ENCODE results near the gene CCND2. TPM values are rescaled to one million over a fixed set of nuclear protein-coding genes. Genes with fewer than 3 reads are reported as not detected.

Gene CCND2
- total RNA-seq, 4 donors from 2014 or later: 84.1 to 124 (median 89.7) TPM

GRCh38 chr12:4275870-4276301 lies 2.3 kb downstream of the CCND2 start:
- Histone ChIP-seq H3K4me3 (peak overlapping the region; percentile 71 to 82 (median 72)), H3K27me3 (peaks cover 0 to 38% of the 10 kb centered on the region in 2 donors), H3K4me1 (peaks cover 0 to 69% (median 44%) of the 10 kb centered on the region in 4 donors), H3K27ac (peak overlapping the region; percentile 91 to 96 (median 94)), H3K36me3 (peaks cover 0 to 22% (median 0%) of the 10 kb centered on the region in 3 donors), H3K9me3 (no peaks in the 10 kb centered on the region)
- TF ChIP-seq EP300 (IDR thresholded peaks at IDR 0.05) (no peak), CTCF (IDR thresholded peaks at IDR 0.05) (no peak)
- 28 to 37% methylated on average over 14 of the region's 14 CpGs for WGBS, 2 donors
- no peak for DNase-seq (ENCODE audit: low spot score in 2 of 2)

- peak; percentile 57 to 90 for DNase-seq (ENCODE audit: low spot score in 2 of 2)
- Histone ChIP-seq H3K27me3 (peaks cover 0 to 30% of the 10 kb centered on the region in 2 donors), H3K36me3 (peaks cover 0 to 30% (median 0%) of the 10 kb centered on the region in 3 donors), H3K4me3 (peak overlapping the region in 2 of 4 donors; percentile 71 to 73), H3K4me1 (peaks cover 0 to 71% (median 47%) of the 10 kb centered on the region in 4 donors), H3K27ac (peak overlapping the region; percentile 91 to 96 (median 94)), H3K9me3 (no peaks in the 10 kb centered on the region)
- no peak for TF ChIP-seq POLR2A (IDR thresholded peaks at IDR 0.05)
- peak in 1 of 2 donors; percentile 55 for TF ChIP-seq EP300 (IDR thresholded peaks at IDR 0.05)
- TF ChIP-seq CTCF (IDR thresholded peaks at IDR 0.05): peak; percentile 87 to 95 (median 92)
- WGBS, 2 donors: 3 to 6% methylated on average over 10 of the region's 10 CpGs
Observed at GRCh38 chr12:4276524-4277204, 3.1 kb downstream of the CCND2 start.

- Histone ChIP-seq H3K27ac (peak overlapping the region in 2 of 4 donors; percentile 24 to 96), H3K4me3 (no peak overlapping the region), H3K4me1 (peaks cover 0 to 70% (median 48%) of the 10 kb centered on the region in 4 donors), H3K9me3 (no peaks in the 10 kb centered on the region), H3K36me3 (peaks cover 0 to 35% (median 0%) of the 10 kb centered on the region in 3 donors), H3K27me3 (peaks cover 0 to 28% of the 10 kb centered on the region in 2 donors)
- TF ChIP-seq CTCF (IDR thresholded peaks at IDR 0.05) (no peak), POLR2A (IDR thresholded peaks at IDR 0.05) (no peak), EP300 (IDR thresholded peaks at IDR 0.05) (no peak)
- no peak for DNase-seq (ENCODE audit: low spot score in 2 of 2)
- WGBS, 2 donors: 20 to 26% methylated on average over 6 of the region's 6 CpGs
Observed at GRCh38 chr12:4277205-4277543, 3.6 kb downstream of the CCND2 start.

GRCh38 chr12:4277857-4278256 lies 4.3 kb downstream of the CCND2 start:
- Histone ChIP-seq H3K4me3 (no peak overlapping the region), H3K9me3 (no peaks in the 10 kb centered on the region), H3K4me1 (peaks cover 0 to 63% (median 42%) of the 10 kb centered on the region in 4 donors), H3K36me3 (peaks cover 0 to 42% (median 0%) of the 10 kb centered on the region in 3 donors), H3K27me3 (peaks cover 0 to 21% of the 10 kb centered on the region in 2 donors), H3K27ac (peak overlapping the region in 2 of 4 donors; percentile 24 to 96)
- DNase-seq (ENCODE audit: low spot score in 2 of 2): no peak
- 83 to 94% methylated on average over 3 of the region's 3 CpGs for WGBS, 2 donors
- TF ChIP-seq POLR2A (IDR thresholded peaks at IDR 0.05): no peak
- no peak for TF ChIP-seq CTCF (IDR thresholded peaks at IDR 0.05)
- no peak for TF ChIP-seq EP300 (IDR thresholded peaks at IDR 0.05)
